PC-3 (cell line): Measurements from ENCODE around the gene RREB1. TPM values are rescaled to one million over a fixed set of nuclear protein-coding genes. Genes with fewer than 3 reads are reported as not detected.
"Not testable (repeated sequence)": the region's sequence is repeated elsewhere in the genome, so short reads cannot be mapped to it uniquely, and the experiment has no call there.

Source experiments
- ATAC-seq: fragments of 200-7000 bp; cut with Tn5 transposase; 2 replicates; pipeline ENCODE4 v1.9.1; 2020; ENCODE audit warnings: mild to moderate bottlenecking, moderate library complexity
- BruUV-seq: library from RNA; stranded (reverse); fragments of 400-500 nt; replicated peaks from 2 replicates; lab custom pipeline; 2021; lab: Mats Ljungman, UMichigan
- CTCF ChIA-PET: fragments of 300-600 bp; sonication (Branson Sonifier 250); formaldehyde crosslinking; loops from one replicate; lab custom pipeline; 2022; ENCODE audit warnings: antibody characterized with exemption; lab: Charles Lee
- POLR2A ChIA-PET: fragments of 300-600 bp; sonication (Branson Sonifier 250); formaldehyde crosslinking; loops from one replicate; lab custom pipeline; 2022; ENCODE audit warnings: antibody characterized with exemption; ENCODE audit not compliant: unreplicated experiment; lab: Charles Lee
- DNase-seq: peaks from one replicate; pipeline ENCODE4 v3.0.0-alpha.2; 2015
- H2AFZ ChIP-seq: fragments of 300-600 bp; sonication (generic); 2 replicates; pipeline ENCODE4 v1.6.0; 2016; ENCODE audit warnings: antibody characterized with exemption, low read length
- H3F3A ChIP-seq: fragments of 300-600 bp; sonication (generic); one replicate; pipeline ENCODE4 v1.6.0; 2017; ENCODE audit warnings: antibody characterized with exemption, low read length, control low read depth, mild to moderate bottlenecking; ENCODE audit not compliant: unreplicated experiment
- H3K27ac ChIP-seq: fragments of 300-600 bp; sonication (generic); 2 replicates; pipeline ENCODE4 v1.5.1; 2016; ENCODE audit warnings: mild to moderate bottlenecking, low read length
- H3K27me3 ChIP-seq: fragments of 300-600 bp; sonication (generic); 2 replicates; pipeline ENCODE4 v1.6.1; 2016; ENCODE audit warnings: low read length, mixed read lengths
- H3K36me3 ChIP-seq: fragments of 300-600 bp; sonication (generic); 2 replicates; pipeline ENCODE4 v1.6.1; 2016; ENCODE audit warnings: low read depth, mixed run types, low read length, mixed read lengths
- H3K4me1 ChIP-seq: fragments of 300-600 bp; sonication (generic); 2 replicates; pipeline ENCODE4 v1.5.1; 2016; ENCODE audit warnings: low read length; ENCODE audit not compliant: insufficient read depth
- H3K4me2 ChIP-seq: fragments of 300-600 bp; sonication (generic); 2 replicates; pipeline ENCODE4 v1.6.0; 2016; ENCODE audit warnings: low read length
- H3K4me3 ChIP-seq: fragments of 300-600 bp; sonication (generic); 2 replicates; pipeline ENCODE4 v1.5.1; 2016; ENCODE audit warnings: mild to moderate bottlenecking, low read length, mixed read lengths
- H3K79me2 ChIP-seq: fragments of 300-600 bp; sonication (generic); 2 replicates; pipeline ENCODE4 v1.6.1; 2017; ENCODE audit warnings: low read length, mixed read lengths
- H3K9ac ChIP-seq: fragments of 300-600 bp; sonication (generic); 2 replicates; pipeline ENCODE4 v1.6.0; 2016; ENCODE audit warnings: mild to moderate bottlenecking, low read length
- H3K9me2 ChIP-seq: fragments of 300-600 bp; sonication (generic); replicated peaks from 2 replicates; pipeline ENCODE4 v1.6.1; 2016; ENCODE audit warnings: mixed run types, low read length, mixed read lengths
- H3K9me3 ChIP-seq: fragments of 300-600 bp; sonication (generic); 2 replicates; pipeline ENCODE4 v1.6.1; 2016; ENCODE audit warnings: low read length, mixed read lengths
- H4K20me1 ChIP-seq: fragments of 300-600 bp; sonication (generic); 2 replicates; pipeline ENCODE4 v1.6.1; 2016; ENCODE audit warnings: low read length, mixed read lengths
- EZH2 ChIP-seq: fragments of 300-600 bp; sonication (generic); IDR thresholded peaks from one replicate; pipeline ENCODE4 v1.6.1; 2017; ENCODE audit warnings: antibody characterized with exemption, mild to moderate bottlenecking, low read length; ENCODE audit not compliant: unreplicated experiment
- EZH2phosphoT487 ChIP-seq: fragments of 300-600 bp; sonication (generic); IDR thresholded peaks from 2 replicates; pipeline ENCODE4 v1.6.1; 2018; ENCODE audit warnings: mild to moderate bottlenecking, antibody characterized with exemption, low read length, borderline replicate concordance
- intact Hi-C: fragments of 100-400 bp; cut with micrococcal nuclease; formaldehyde crosslinking; loops from 2 replicates; pipeline ENCODE4 v1.9.0; 2023
- total RNA-seq: library from RNA; depleted of rRNA; stranded (reverse); fragments of >200 nt; gene quantifications from 2 replicates; pipeline ENCODE4 v1.2.3, GENCODE V29; 2014
- TF ChIP-seq, protein P1 (sequence below): fragments of 300-600 bp; sonication (generic); conservative IDR thresholded peaks from 2 replicates; pipeline ENCODE4 v1.5.1; 2017; ENCODE audit warnings: antibody characterized with exemption, low read depth, mild to moderate bottlenecking, low read length

RREB1 gene
- total RNA-seq, 1 experiment from 2014 or later: 26.0 TPM

DNA sequence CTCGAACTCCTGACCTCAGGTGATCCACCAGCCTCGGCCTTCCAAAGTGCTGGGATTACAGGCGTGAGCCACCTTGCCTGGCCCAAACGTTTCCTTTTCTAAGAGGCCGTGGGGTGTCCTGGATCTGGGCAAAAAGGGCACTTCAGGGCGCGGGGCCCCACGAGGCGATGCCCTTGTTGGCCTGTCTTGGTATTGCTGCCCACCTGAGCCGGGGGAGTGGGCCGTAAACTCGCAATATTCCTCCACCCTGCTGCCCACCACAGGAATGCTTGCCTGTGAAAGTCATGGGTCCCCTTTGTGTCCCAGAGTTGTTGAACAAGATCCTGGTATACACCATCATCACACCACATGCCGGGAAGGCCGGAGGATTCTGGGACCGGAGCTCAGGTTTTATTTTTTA is 156.3 kb downstream of the RREB1 start:
- H3K4me3 ChIP-seq: no peak overlapping the region
- H3K4me1 ChIP-seq: peaks cover 30% of the 10 kb centered on the region
- POLR2A ChIA-PET: no interaction called here
- no peak overlapping the region for H2AFZ ChIP-seq
- CTCF ChIA-PET: no interaction called here
- H3K27me3 ChIP-seq: no peaks in the 10 kb centered on the region
- H4K20me1 ChIP-seq: no peaks in the 10 kb centered on the region
- TF ChIP-seq, protein P1, sequence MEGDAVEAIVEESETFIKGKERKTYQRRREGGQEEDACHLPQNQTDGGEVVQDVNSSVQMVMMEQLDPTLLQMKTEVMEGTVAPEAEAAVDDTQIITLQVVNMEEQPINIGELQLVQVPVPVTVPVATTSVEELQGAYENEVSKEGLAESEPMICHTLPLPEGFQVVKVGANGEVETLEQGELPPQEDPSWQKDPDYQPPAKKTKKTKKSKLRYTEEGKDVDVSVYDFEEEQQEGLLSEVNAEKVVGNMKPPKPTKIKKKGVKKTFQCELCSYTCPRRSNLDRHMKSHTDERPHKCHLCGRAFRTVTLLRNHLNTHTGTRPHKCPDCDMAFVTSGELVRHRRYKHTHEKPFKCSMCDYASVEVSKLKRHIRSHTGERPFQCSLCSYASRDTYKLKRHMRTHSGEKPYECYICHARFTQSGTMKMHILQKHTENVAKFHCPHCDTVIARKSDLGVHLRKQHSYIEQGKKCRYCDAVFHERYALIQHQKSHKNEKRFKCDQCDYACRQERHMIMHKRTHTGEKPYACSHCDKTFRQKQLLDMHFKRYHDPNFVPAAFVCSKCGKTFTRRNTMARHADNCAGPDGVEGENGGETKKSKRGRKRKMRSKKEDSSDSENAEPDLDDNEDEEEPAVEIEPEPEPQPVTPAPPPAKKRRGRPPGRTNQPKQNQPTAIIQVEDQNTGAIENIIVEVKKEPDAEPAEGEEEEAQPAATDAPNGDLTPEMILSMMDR: no peak
- TF ChIP-seq EZH2: no peak
- no peak for TF ChIP-seq EZH2phosphoT487
- ATAC-seq (no peak), DNase-seq (no peak)
- H3K9me3 ChIP-seq: no peaks in the 10 kb centered on the region
- H3F3A ChIP-seq: no peaks in the 10 kb centered on the region
- no peak overlapping the region for H3K9ac ChIP-seq
- no peak overlapping the region for H3K4me2 ChIP-seq
- H3K36me3 ChIP-seq: no peaks in the 10 kb centered on the region
- H3K79me2 ChIP-seq: no peaks in the 10 kb centered on the region
- BruUV-seq: no TSS peak
- no peak overlapping the region for H3K27ac ChIP-seq
- intact Hi-C loops: no loop called here
- H3K9me2 ChIP-seq: no peaks in the 10 kb centered on the region

DNA sequence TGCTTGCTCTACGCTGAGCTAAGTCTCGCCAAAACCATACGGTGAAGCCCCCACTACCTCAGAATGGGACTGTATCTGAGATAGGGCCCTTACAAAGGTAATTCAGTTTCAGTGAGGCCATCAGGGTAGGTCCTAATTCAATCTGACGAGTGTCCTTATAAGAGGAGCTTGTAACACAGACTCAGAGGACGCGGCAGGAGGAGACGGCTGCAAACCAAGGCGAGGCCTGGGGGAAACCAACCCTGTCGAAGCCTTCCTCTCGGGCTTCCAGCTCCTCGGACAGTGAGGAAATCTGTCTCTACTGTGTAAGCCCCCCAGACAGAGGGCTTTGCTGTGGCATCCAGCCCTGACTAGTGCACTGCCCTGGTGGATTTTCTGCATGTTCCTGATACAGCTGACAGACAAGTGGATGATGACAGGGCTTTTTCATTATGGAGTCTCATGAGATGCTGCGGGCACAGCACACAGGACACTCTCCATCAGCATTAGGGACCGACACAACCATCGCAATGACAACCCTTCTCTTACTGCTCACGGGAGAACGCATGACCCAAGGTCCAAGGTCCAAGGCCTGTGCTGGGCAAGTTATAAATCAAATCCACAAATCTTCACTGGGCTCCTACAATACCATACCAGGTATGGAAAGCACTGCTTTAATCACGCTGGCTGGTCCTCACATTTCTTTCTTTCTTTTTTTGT is 157.1 kb downstream of the RREB1 start:
- Histone ChIP-seq H3F3A (no peaks in the 10 kb centered on the region), H3K4me2 (no peak overlapping the region), H2AFZ (no peak overlapping the region), H3K4me3 (no peak overlapping the region), H3K9me3 (no peaks in the 10 kb centered on the region), H3K4me1 (peaks cover 30% of the 10 kb centered on the region), H3K79me2 (no peaks in the 10 kb centered on the region), H3K27ac (no peak overlapping the region), H3K36me3 (no peaks in the 10 kb centered on the region), H3K9me2 (no peaks in the 10 kb centered on the region), H4K20me1 (no peaks in the 10 kb centered on the region), H3K27me3 (no peaks in the 10 kb centered on the region), H3K9ac (no peak overlapping the region)
- BruUV-seq: no TSS peak
- DNase-seq (no peak), ATAC-seq (no peak)
- TF ChIP-seq, protein P1: no peak
- ChIA-PET CTCF (no interaction called here), POLR2A (no interaction called here)
- intact Hi-C loops: no loop called here

DNA sequence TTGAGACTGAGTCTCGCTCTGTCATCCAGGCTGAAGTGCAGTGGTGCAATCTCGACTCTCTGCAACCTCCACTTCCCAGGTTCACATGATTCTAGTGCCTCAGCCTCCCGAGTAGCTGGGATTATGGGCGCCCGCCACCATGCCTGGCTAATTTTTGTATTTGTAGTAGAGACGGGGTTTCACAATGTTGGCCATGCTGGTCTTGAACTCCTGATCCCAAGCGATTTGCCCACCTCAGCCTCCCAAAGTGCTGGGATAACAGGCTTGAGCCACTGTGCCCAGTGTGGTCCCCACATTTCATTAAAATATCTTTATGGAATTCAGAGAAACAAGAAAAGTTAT is 157.6 kb downstream of the RREB1 start:
- DNase-seq, intact Hi-C loops, H3K9me3 ChIP-seq, BruUV-seq, H3F3A ChIP-seq, H3K4me2 ChIP-seq, H3K27me3 ChIP-seq, POLR2A ChIA-PET, H3K4me3 ChIP-seq, H3K36me3 ChIP-seq, CTCF ChIA-PET, H3K9me2 ChIP-seq, H2AFZ ChIP-seq, ATAC-seq, H3K27ac ChIP-seq, H4K20me1 ChIP-seq, H3K79me2 ChIP-seq, H3K9ac ChIP-seq: not testable (repeated sequence)
- H3K4me1 ChIP-seq: peaks cover 28% of the 10 kb centered on the region
